ENCODE data around the gene RETREG2.

RETREG2 gene

DNA sequence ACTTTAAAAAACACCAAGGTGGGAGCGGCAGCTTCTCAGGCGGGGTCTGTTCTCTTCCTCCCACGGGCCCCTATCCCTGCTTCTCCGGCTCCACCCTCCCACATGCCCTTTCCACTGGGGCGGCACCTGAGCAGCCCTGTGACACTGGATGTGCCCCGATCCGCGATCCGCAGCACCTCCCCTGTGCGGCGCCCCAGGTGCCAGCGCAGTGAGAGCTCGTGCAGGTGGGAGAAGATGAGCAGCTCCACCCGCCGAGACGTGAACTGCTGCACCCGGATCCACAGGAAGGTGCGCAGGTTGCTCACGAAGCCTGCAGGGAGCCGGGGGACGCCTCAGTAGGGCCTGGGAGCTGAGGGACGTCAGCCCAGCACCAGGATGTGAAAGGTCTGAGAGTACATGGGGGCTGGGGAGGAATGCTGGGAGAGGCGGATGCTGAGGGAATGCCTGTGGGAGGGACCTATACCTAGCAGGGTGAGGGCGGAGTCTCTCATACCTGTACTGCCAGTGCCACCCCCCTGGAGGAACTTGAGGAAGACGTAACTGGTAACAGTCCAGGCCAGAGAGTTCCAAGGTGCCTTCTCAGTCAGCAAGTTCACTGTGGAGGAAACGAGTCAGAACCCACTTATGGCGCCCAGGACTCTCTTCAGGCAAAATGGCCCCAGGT, 37.9 kb downstream of the RETREG2 start:
- no peak for TF ChIP-seq JUND (IDR thresholded peaks at IDR 0.05; ENCODE audit: low read depth)
- DNase-seq (ENCODE audit: low read depth in 1 of 2, low spot score in 1 of 2), result no peak
- in situ Hi-C loops (cut with HindIII; ENCODE audit: low pct_unique_long_range_greater_than_20kb, low sequenced_read_pairs), result no loop called here

DNA sequence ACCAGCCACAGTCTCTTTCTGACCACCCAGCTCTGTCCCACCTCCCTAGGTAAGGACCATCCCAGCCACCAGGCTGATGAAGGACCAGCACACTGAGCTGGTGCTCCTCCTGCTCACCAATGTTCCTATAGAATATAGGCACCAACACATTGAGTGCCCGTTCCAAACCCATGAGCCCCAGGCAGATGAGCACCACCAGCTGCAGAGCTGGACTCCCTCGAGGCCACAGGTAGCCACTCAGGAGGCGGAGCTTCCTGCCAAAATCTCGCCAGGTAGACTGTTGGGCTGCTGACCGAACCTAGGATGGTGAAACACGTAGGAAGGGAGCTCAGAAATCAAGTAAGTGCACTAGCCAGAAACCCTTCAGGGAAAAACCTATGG, 38.5 kb downstream of the RETREG2 start:
- in situ Hi-C loops (cut with HindIII; ENCODE audit: low pct_unique_long_range_greater_than_20kb, low sequenced_read_pairs), result no loop called here
- no peak for DNase-seq (ENCODE audit: low read depth in 1 of 2, low spot score in 1 of 2)
- no peak for TF ChIP-seq JUND (IDR thresholded peaks at IDR 0.05; ENCODE audit: low read depth)

GRCh38 chr2:219218217-219218731, 40.2 kb downstream of the RETREG2 start:
- in situ Hi-C loops (cut with HindIII; ENCODE audit: low pct_unique_long_range_greater_than_20kb, low sequenced_read_pairs), result no loop called here
- no peak for TF ChIP-seq JUND (IDR thresholded peaks at IDR 0.05; ENCODE audit: low read depth)
- DNase-seq (ENCODE audit: low read depth in 1 of 2, low spot score in 1 of 2), result peak in 1 of 2 experiments; percentile 76

DNA sequence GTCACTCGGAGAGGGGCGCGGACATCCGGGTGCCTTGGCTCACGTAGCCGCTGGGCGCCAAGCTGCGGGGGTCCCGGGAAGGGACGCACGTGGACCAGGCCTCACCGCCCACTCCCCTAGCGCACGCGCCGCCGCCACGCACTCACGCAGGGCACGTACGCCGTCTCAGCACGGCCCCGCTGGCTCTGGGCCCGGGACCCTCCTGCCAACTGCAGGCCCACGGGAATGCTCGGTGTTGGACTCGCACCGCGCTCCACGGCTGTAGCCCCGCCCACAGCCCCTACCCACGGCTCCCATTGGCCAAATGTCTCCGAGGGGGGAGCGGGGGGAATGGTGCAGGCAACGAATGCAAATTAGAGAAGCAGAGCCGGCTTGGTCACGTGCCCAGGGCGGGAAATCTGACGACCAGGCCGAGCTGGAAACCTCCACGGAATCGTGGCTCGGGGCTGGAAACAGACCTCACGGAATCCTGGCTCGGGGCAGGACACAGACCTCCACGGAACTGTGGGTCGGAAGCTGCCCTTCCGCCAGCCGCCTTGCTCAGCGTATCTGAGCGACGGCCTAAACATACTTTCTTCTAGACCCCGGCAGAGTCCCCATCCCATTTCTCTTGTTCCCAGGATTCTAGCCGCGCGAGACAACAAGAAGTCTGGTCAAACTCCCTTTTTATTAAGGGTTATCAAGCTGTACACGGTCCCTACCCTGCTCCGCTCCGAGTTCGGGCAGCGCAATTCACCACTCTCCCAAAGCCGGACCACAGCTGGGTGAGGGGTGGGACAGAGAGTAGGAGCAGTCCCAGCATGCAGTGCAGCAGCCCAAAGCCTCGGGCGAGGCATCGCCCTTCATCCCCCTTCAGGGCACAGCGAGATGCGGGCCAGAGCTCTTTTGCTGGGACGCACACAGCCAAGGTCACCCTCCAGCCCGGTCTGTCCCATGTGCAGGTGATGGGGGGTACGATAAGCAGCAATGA, 40.9 kb downstream of the RETREG2 start, which contains the start of gene ABCB6:
TSS of gene ABCB6 (minus strand) at position 227 of the 970 bp plus-strand sequence. CDS start 285 bp downstream, outside the sequence.
- in situ Hi-C loops (cut with HindIII; ENCODE audit: low pct_unique_long_range_greater_than_20kb, low sequenced_read_pairs), result no loop called here
- TF ChIP-seq JUND (IDR thresholded peaks at IDR 0.05; ENCODE audit: low read depth), result no peak
- peak; percentile 87 to 94 for DNase-seq (ENCODE audit: low read depth in 1 of 2, low spot score in 1 of 2)

DNA sequence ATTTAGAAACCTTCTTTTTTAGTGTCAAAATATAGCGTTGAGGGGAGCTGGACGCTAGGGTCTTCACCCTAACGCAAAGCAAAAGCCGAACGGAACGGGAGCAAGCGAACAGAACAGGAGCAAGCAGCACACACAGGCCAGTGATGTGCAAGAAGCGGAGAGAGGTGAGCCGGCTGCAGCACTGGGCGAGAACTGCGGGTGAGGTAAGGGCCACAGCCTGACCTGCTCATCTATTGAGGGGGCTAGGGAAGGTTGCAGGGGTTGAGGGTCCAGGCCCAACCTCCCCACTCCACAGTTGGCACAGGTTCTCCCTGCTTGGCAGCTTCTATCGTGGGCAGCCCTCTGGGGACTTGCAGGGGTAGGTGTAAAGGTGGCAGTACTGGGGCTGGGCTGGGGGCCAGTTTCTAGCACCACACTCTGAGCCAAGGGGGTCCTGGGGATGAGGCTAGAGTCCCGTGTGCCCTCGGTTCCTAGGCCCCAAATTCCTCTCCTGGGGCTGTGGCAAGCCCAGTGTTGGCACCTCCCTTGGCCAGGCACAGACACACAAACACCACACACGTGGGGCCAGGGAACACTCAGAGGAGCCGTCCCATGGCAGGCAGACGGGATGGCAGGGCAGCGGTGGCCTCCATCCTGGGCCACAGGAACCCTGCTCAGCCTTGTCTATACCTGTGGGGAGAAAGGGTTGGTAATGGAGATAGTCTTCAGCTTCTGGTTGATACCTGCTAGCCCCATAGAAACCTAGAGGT, 41.9 kb downstream of the RETREG2 start:
- TF ChIP-seq JUND (IDR thresholded peaks at IDR 0.05; ENCODE audit: low read depth), result no peak
- in situ Hi-C loops (cut with HindIII; ENCODE audit: low pct_unique_long_range_greater_than_20kb, low sequenced_read_pairs), result no loop called here
- no peak for DNase-seq (ENCODE audit: low read depth in 1 of 2, low spot score in 1 of 2)

DNA sequence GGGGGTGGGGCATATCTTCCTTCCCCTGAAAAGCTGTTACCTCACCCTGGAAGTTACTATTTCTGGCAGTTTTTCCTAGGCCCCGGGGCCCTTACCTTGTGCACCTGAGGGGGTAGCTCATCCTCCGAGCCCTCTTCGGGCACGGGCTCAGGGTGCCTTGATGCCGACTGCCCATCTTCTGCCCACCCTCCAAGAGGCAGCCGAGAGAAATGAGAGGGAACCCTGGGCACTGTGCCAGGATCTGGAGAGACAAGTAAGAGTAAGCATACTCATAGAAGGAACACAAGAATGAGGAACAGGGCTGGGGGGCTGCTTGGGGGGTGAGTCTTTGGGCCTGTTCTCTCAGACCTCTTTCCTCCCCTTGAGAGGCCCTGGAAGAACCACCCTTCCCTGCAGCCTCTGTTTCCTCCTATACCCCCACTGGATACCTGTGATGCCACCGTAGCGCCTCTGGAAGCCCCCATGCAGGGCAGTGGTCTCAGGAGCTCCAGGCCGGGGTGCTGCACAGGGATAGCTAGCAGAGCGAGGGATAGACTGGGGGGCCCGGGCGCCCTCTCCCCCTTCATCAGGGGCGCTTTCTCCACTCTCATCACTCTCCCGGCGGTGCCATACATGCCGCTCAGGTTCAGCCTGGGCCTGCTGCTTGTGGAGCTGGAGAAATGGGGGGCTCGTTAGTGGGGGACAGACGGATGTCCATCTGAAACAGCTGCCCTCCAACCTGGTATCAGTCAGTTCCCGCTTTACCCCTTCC, 42.8 kb downstream of the RETREG2 start:
- in situ Hi-C loops (cut with HindIII; ENCODE audit: low pct_unique_long_range_greater_than_20kb, low sequenced_read_pairs), result no loop called here
- TF ChIP-seq JUND (IDR thresholded peaks at IDR 0.05; ENCODE audit: low read depth), result no peak
- no peak for DNase-seq (ENCODE audit: low read depth in 1 of 2, low spot score in 1 of 2)

DNA sequence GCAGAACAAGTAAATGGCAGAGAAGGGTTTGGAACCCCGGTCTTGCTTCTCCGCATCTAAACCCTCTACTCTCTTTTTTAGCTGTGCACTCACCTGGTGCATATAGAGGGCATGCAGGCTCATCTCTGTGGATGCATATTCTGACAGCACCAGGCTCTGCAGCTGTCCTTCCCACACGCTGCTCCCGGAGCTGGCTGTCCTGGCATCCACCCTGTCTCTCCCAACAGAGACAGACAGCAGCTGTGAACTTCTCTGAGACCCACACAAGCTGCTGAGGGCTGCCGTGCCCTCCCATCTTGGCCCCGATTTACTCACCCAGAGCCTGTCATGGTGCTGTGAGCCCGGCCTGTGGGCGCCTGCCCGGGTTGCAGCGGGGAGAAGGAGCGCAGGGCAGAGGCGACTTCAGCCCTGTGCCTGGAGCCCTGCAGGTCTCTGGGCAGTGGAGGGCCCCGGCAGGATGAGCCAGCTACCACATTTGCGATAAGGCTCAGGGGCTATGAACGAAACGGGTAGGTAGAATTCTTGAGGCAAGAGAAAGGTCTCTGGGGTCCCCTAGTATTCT, 44.0 kb downstream of the RETREG2 start:
- DNase-seq (ENCODE audit: low read depth in 1 of 2, low spot score in 1 of 2), result no peak
- in situ Hi-C loops (cut with HindIII; ENCODE audit: low pct_unique_long_range_greater_than_20kb, low sequenced_read_pairs), result no loop called here
- TF ChIP-seq JUND (IDR thresholded peaks at IDR 0.05; ENCODE audit: low read depth), result no peak

DNA sequence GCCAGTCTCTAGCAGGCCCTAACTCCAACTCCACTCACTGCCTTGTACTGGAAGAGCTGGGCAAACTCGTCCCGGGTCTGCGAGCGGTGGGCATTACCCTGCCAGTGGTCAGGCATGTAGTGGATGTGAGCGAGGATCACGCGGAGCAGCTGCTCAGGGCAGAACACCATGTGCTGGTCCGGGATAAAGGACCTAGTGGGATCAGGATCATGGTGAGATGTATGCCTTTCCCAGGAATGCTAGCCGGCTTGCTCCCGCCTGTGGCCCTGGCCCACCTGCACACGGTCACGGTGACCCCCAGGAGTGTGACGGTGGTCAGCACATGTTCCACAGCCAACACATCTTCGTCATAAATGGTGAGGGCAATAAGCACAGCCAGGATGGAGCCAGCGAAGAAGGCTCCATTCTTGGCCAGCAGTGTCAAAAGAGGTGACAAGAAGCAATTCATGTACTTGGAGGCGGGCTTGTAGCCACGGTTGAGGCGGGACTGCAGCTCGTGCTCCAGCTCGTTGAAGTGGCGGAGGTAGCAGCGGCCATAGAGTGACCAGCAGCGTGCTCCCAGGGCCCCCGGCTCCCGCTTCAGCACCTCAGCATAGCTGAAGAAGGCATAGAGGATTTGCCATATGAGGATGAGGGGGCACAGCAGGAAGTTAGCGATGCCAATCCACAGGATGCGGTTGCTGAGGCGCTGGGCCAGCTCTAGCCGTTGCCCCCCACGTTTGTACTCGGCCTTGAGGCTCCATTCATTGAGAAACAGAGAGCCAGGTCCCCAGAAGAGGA, 45.9 kb downstream of the RETREG2 start:
- in situ Hi-C loops (cut with HindIII; ENCODE audit: low pct_unique_long_range_greater_than_20kb, low sequenced_read_pairs), result no loop called here
- TF ChIP-seq JUND (IDR thresholded peaks at IDR 0.05; ENCODE audit: low read depth), result no peak
- DNase-seq (ENCODE audit: low read depth in 1 of 2, low spot score in 1 of 2), result no peak

DNA sequence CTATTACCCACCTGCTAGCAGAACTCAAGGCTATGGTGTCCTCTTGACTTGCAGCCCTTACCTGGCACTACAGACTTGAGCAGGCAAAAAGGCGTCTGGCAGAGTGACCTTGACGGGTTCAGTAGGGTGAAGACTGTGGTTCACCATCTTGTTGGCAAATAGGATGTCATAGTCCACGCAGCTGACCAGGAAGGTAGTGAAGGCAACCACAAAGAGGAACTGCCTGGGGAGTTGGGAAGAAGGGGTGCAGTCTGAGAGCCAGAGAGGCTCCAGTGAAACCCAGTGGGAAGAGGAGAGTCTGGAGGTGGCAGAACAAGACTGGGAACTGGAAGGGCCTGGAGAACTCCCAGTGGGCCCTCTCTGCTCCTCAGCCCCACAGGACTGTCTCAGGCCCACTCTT, 47.3 kb downstream of the RETREG2 start:
- TF ChIP-seq JUND (IDR thresholded peaks at IDR 0.05; ENCODE audit: low read depth), result no peak
- no peak for DNase-seq (ENCODE audit: low read depth in 1 of 2, low spot score in 1 of 2)
- in situ Hi-C loops (cut with HindIII; ENCODE audit: low pct_unique_long_range_greater_than_20kb, low sequenced_read_pairs), result no loop called here

DNA sequence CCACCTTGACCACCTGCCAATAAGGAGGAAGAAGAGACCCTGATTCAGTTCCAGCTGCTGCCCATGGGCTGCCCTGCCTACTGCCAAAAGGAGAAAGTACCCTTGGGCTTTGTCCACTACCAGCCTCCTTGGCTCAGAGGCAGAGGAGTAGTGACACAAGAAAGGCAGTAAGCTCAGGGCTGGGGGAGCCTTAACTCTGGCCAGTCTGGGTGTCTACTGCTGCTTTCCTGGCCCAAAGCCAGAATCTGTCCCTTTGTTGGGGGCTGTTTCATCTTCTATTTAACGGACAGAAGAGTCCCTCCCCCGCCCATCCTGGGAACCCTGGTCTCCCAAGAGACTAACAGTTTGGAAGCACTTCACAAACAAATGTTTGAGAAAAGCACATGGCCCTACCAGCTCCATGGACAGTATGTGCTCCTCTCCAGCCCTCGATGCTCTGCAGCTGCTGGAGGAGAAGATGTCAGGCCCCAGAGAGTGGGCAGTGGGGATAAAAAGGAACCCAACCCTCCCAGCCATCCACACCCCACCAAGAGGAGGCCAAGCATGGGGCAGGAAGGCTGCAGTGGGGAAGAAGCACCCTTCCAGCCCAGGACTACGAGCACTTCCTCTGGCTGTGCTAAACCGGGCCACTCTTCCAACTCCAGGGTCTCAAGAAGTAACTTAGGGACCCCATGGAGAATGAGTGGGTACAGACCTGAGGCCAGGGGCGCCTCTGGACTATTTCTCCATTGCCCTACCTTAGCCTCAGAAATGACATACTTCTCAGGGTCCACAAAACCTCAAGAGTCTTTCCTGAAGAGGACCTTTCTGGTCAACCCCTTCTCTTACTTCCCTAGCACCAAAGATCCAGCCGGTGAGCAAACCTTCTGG, 50.2 kb downstream of the RETREG2 start:
- no peak for TF ChIP-seq JUND (IDR thresholded peaks at IDR 0.05; ENCODE audit: low read depth)
- in situ Hi-C loops (cut with HindIII; ENCODE audit: low pct_unique_long_range_greater_than_20kb, low sequenced_read_pairs), result no loop called here
- DNase-seq (ENCODE audit: low read depth in 1 of 2, low spot score in 1 of 2), result no peak

Data from T47D (cell line).